Right ventricle myocardium superior (tissue), 1 donor: ENCODE measurements around the gene FANCI. TPM values are rescaled to one million over a fixed set of nuclear protein-coding genes. Genes with fewer than 3 reads are reported as not detected.

Experiments used
- ATAC-seq: fragments of 200-7000 bp; cut with Tn5 transposase; one replicate; pipeline ENCODE4 v1.9.1; 2020; ENCODE audit warnings: mild to moderate bottlenecking; ENCODE audit not compliant: poor library complexity
- DNase-seq: peaks from one replicate; pipeline ENCODE4 v3.0.0-alpha.2; 2020
- intact Hi-C: fragments of 100-400 bp; cut with DNase I; formaldehyde crosslinking; loops from one replicate; pipeline ENCODE4 v1.11.2; 2022
- total RNA-seq: library from RNA; stranded (reverse); fragmentation: NEBNext Ultra II Directional; extraction: Animal tissue kit (Norgen Biotek cat#: 25700); gene quantifications from one replicate; pipeline ENCODE4 v1.2.1, GENCODE V29; 2021
- donor health status: DM: no; HTN: yes; CAD: no; lungs with severe emphysema.

Gene FANCI
- total RNA-seq, 1 donor from 2014 or later: 3.6 TPM

GRCh38 chr15:89293012-89293411 is 49.2 kb downstream of the FANCI start:
- ATAC-seq: no peak
- no peak for DNase-seq
- intact Hi-C loops: no loop called here

- DNase-seq (no peak), ATAC-seq (peak; percentile 34)
- intact Hi-C loops: no loop called here
Measured at GRCh38 chr15:89299896-89300295, 56.1 kb downstream of the FANCI start.

GRCh38 chr15:89301304-89302089 is 57.7 kb downstream of the FANCI start:
- intact Hi-C loops: no loop called here

GRCh38 chr15:89303986-89304385 is 60.2 kb downstream of the FANCI start:
- DNase-seq (no peak), ATAC-seq (no peak)
- intact Hi-C loops: no loop called here

More at GRCh38 chr15:89301304-89302089, 57.7 kb downstream of the FANCI start:
- no peak for DNase-seq
- no peak for ATAC-seq

GRCh38 chr15:89305395-89305794 is 61.6 kb downstream of the FANCI start:
- intact Hi-C loops: no loop called here
- no peak for ATAC-seq

GRCh38 chr15:89307046-89307587 is 63.3 kb downstream of the FANCI start:
- ATAC-seq (no peak), DNase-seq (no peak)
- intact Hi-C loops: no loop called here

More at GRCh38 chr15:89305395-89305794, 61.6 kb downstream of the FANCI start:
- DNase-seq: no peak

- intact Hi-C loops: no loop called here
- DNase-seq: no peak
- no peak for ATAC-seq
Measured at GRCh38 chr15:89307791-89308190, 64.0 kb downstream of the FANCI start.

- DNase-seq (no peak), ATAC-seq (no peak)
- intact Hi-C loops: no loop called here
Measured at GRCh38 chr15:89308236-89308635, 64.5 kb downstream of the FANCI start.

- ATAC-seq (no peak), DNase-seq (no peak)
- intact Hi-C loops: no loop called here
Measured at GRCh38 chr15:89309993-89310392, 66.2 kb downstream of the FANCI start.

GRCh38 chr15:89315375-89315929 is 71.7 kb downstream of the FANCI start:
- DNase-seq (no peak), ATAC-seq (no peak)
- intact Hi-C loops: no loop called here

GRCh38 chr15:89316504-89316903 is 72.7 kb downstream of the FANCI start:
- intact Hi-C loops: no loop called here
- ATAC-seq (no peak), DNase-seq (no peak)

- DNase-seq (no peak), ATAC-seq (no peak)
- intact Hi-C loops: no loop called here
Measured at GRCh38 chr15:89317186-89317720, 73.5 kb downstream of the FANCI start.

GRCh38 chr15:89319678-89320077 is 75.9 kb downstream of the FANCI start:
- intact Hi-C loops: no loop called here
- DNase-seq (no peak), ATAC-seq (no peak)

- intact Hi-C loops: no loop called here
- ATAC-seq: no peak
- no peak for DNase-seq
Measured at GRCh38 chr15:89320200-89320599, 76.4 kb downstream of the FANCI start.

- intact Hi-C loops: no loop called here
- ATAC-seq (peak; percentile 7), DNase-seq (no peak)
Measured at GRCh38 chr15:89321521-89322410, 78.0 kb downstream of the FANCI start.

GRCh38 chr15:89322822-89323221 is 79.0 kb downstream of the FANCI start:
- intact Hi-C loops: no loop called here
- ATAC-seq: no peak
- DNase-seq: no peak

- no peak for DNase-seq
- intact Hi-C loops: no loop called here
- no peak for ATAC-seq
Measured at GRCh38 chr15:89323825-89324224, 80.0 kb downstream of the FANCI start.

- ATAC-seq: no peak
- intact Hi-C loops: no loop called here
Measured at GRCh38 chr15:89325039-89325803, 81.4 kb downstream of the FANCI start.

More at GRCh38 chr15:89325039-89325803, 81.4 kb downstream of the FANCI start:
- DNase-seq: no peak
